ENCODE measurements around the gene PPEF2. TPM values are rescaled to one million over a fixed set of nuclear protein-coding genes. Genes with fewer than 3 reads are reported as not detected.
"Not testable (repeated sequence)": the region's sequence is repeated elsewhere in the genome, so short reads cannot be mapped to it uniquely, and the experiment has no call there.

Gene PPEF2
- total RNA-seq, 1 experiment from 2014 or later = not detected

DNA sequence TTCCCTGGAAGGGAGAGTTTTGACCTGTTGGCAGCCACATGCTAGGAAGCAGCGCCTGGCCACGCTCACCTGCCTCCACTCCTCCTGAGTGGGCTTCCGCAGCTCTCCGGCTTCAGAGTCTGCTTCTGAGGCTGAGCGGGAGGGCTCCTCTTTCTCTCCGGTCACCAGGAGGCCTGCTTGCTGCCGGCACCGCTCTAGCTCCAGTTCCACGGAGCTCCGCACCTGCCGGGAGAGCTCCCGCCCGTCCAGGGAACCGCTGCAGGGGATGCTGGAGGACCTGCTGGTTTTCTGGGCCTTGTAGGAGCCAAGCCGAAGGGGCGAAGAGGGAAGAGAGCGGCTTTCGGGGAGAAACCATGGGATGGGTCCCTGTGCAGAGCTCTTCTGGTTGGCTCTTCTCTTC is 26.0 kb downstream of the PPEF2 start:
- no peaks in the 10 kb centered on the region for H3K36me3 ChIP-seq (replicated peaks; ENCODE audit: control insufficient read depth, insufficient read depth, low read length)
- H3K27me3 ChIP-seq (ENCODE audit: control insufficient read depth, insufficient read depth, low read length) = no peaks in the 10 kb centered on the region
- no peak overlapping the region for H3K4me3 ChIP-seq (ENCODE audit: insufficient read depth, low read depth, low read length)
- peak; percentile 43 for DNase-seq

DNA sequence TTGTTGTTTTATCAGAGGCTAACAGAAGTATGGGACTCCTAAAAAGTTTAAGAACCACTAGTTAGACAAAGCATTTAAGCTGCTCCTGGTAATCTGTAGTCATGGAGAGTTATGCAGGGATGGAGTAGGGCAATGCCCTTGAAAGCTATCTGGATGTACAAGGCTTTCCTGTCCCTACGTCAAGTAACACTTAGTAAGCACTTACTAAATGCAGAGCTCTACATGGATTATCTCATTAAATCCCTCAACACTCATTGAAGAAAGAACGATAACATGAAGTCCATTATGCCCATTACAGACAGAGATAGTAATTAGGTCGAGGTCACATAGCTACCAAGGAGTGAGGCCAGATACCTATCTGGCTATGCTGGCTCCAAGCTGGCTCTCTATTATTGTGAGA is 33.2 kb downstream of the PPEF2 start:
- DNase-seq = no peak
- no peak overlapping the region for H3K4me3 ChIP-seq (ENCODE audit: insufficient read depth, low read depth, low read length)
- H3K27me3 ChIP-seq (ENCODE audit: control insufficient read depth, insufficient read depth, low read length) = no peaks in the 10 kb centered on the region
- H3K36me3 ChIP-seq (replicated peaks; ENCODE audit: control insufficient read depth, insufficient read depth, low read length) = no peaks in the 10 kb centered on the region

DNA sequence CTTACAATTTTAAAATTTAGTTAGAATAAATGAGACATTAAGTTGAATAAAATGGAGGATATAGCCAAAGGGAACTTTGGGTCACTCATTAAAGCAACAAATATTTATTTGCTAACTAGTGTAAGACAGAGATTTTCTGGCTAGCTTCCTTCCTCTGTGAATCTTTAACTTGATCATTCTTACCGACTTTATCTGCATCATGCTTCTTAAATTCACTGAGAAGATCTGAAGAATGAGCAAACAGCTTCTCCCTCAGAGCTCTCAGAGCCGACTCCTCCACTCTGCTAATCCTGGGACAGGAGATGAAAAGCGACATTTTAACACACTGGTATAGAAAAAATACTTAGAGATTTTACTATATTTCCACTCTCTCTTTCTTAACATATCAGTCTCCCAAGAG is 35.1 kb downstream of the PPEF2 start:
- Histone ChIP-seq H3K4me3 (ENCODE audit: insufficient read depth, low read depth, low read length) (no peak overlapping the region), H3K36me3 (replicated peaks; ENCODE audit: control insufficient read depth, insufficient read depth, low read length) (no peaks in the 10 kb centered on the region), H3K27me3 (ENCODE audit: control insufficient read depth, insufficient read depth, low read length) (no peaks in the 10 kb centered on the region)
- no peak for DNase-seq

DNA sequence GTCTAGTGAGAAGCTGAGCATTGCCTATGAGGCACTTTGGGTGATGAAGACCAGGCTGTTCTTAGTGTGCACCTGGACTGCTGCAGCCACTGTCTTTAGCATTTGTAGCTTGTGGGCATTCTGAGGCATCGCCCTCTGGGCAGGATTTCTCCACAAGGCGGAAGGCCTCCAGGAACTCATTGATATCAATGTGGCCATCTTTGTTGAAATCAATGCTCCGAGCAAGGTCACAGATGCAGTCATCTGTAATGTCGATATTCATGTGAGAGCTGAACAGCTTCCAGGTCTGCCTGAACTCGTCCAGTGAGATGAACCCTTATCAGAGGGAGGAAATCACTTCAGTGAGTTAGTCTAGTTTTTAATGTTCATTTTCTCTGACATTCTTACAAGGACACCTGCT is 41.6 kb downstream of the PPEF2 start:
- no peaks in the 10 kb centered on the region for H3K27me3 ChIP-seq (ENCODE audit: control insufficient read depth, insufficient read depth, low read length)
- H3K36me3 ChIP-seq (replicated peaks; ENCODE audit: control insufficient read depth, insufficient read depth, low read length) = no peaks in the 10 kb centered on the region
- no peak overlapping the region for H3K4me3 ChIP-seq (ENCODE audit: insufficient read depth, low read depth, low read length)
- DNase-seq = no peak

DNA sequence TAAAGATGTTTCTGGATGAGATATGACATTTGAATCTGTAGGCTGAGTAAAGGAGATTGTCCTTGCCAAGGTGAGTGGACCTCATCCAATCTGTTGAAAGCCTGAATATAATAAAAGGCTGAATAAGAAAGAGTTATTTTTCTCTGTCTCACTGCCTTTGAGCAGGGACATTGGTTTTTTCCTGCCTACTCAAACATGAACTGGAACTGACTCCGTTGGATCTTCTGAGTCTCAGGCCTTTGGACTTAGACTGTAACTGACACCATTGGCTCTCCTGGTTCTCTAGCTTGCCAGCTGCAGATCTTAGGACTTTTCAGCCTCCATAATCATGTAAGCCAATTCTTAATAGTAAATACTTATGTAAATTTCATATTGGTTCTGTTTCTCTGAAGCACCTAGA is 43.5 kb downstream of the PPEF2 start:
- Histone ChIP-seq H3K4me3 (ENCODE audit: insufficient read depth, low read depth, low read length) (no peak overlapping the region), H3K36me3 (replicated peaks; ENCODE audit: control insufficient read depth, insufficient read depth, low read length) (no peaks in the 10 kb centered on the region), H3K27me3 (ENCODE audit: control insufficient read depth, insufficient read depth, low read length) (no peaks in the 10 kb centered on the region)
- no peak for DNase-seq

DNA sequence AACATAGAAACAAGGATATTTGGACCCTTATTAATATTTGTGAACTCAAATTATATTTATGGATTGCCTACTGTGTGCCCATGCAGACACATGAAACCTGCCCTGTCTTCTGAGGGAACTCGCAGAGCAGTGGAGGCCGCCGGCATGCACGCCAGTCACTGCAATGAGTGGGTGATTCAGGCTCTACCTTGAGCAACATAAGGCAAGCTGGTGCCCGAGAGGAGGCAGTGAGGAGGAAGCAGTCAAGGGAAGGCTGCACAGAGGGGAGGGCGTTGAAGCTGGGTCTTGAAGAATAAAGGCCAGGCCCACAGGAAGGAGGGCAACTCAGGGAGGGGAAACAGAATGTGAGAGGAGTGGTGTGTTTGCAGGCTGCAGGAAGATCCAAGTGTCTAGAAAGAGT is 52.8 kb downstream of the PPEF2 start:
- peak; percentile 26 for DNase-seq
- Histone ChIP-seq H3K4me3 (ENCODE audit: insufficient read depth, low read depth, low read length) (no peak overlapping the region), H3K36me3 (replicated peaks; ENCODE audit: control insufficient read depth, insufficient read depth, low read length) (no peaks in the 10 kb centered on the region), H3K27me3 (ENCODE audit: control insufficient read depth, insufficient read depth, low read length) (no peaks in the 10 kb centered on the region)

DNA sequence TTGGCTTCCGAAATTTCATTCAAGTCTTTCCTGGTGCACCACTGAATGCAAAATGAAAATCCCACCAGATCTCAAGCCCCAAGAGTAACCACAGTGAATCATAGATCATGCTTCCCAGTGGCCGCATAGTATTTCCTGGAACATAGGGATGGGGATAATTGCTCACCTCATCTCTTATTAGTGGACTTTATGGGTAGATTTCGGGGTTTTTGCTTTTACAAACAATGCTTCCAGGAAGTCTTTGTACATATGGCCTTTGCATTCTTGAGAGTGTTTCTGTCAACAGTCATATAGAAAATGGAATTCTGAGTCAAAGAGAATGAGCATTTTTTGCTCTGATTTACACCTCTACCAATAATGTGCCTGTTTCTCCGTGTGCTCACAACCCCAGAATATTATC is 53.4 kb downstream of the PPEF2 start:
- no peaks in the 10 kb centered on the region for H3K27me3 ChIP-seq (ENCODE audit: control insufficient read depth, insufficient read depth, low read length)
- H3K4me3 ChIP-seq (ENCODE audit: insufficient read depth, low read depth, low read length) = no peak overlapping the region
- no peaks in the 10 kb centered on the region for H3K36me3 ChIP-seq (replicated peaks; ENCODE audit: control insufficient read depth, insufficient read depth, low read length)
- DNase-seq = no peak

DNA sequence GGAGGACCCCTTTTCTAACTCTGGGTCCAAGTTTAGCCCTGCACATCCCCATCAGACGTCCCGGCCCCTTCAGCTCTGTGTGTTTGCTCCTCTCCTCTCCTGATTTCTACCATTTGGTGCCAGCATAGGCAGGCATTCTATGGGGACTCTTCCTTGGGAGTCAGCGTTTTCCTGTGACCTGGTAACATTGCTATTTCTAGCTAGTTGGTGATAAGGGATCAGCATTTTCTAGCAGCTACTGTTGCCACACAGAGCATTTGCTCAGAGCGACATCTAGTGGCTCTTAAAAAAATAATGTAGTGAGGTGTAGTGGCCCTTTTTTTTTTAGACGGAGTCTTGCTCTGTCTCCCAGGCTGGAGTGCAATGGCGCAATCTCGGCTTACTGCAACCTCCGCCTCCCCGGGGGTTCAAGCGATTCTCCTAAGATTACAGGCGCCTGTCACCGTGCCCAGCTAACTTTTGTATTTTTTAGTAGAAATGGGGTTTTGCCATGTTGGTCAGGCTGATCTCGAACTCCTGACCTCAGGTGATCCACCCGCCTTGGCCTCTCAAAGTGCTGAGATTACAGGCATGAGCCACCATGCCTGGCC is 54.0 kb downstream of the PPEF2 start:
- DNase-seq = peak; percentile 68
- H3K27me3 ChIP-seq (ENCODE audit: control insufficient read depth, insufficient read depth, low read length); H3K4me3 ChIP-seq (ENCODE audit: insufficient read depth, low read depth, low read length); H3K36me3 ChIP-seq (replicated peaks; ENCODE audit: control insufficient read depth, insufficient read depth, low read length): not testable (repeated sequence)

DNA sequence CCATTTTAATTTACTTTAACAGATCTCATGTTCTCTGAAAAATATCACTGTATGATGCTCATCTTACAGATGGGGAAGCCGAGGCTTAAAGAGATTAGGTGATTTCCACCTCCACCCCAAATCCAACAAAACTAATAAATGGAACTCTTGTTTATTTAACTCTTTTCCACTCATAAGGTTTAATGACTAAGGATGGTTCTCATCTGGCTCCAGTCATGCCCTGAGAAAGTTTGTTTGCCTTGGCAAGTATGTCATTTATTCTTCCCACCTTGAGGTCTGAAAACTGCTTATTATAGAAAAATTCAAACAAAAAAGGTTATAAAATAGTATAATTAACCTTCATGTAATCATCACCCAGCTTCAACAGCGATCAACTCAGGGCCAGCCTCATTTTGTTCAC is 56.3 kb downstream of the PPEF2 start:
- DNase-seq = no peak
- no peaks in the 10 kb centered on the region for H3K27me3 ChIP-seq (ENCODE audit: control insufficient read depth, insufficient read depth, low read length)
- H3K36me3 ChIP-seq (replicated peaks; ENCODE audit: control insufficient read depth, insufficient read depth, low read length) = no peaks in the 10 kb centered on the region

DNA sequence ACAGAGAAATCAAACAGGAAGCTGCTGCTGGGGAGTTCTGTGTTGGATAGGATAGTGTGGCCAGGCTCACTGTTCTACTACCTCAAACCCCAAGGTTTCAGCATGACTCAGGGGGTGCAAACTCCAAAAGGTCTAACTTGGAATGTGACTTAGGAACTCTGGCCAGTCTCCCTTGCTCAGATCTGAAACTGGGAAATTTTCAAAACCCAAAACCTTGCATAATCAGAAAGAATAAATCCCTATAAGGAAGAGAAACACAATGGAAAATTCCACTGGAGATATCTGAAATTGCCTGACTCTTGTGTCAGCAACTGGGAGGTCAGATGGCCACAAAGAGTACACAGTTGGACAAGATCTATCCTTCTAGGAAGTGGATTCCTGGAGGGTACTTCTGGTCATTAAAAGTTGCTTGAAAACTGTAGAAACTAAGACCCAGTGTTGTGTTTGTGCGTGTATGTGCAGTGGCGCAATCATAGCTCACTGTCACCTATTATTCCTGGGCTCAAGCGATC is 58.0 kb downstream of the PPEF2 start:
- Histone ChIP-seq H3K4me3 (ENCODE audit: insufficient read depth, low read depth, low read length) (no peak overlapping the region), H3K27me3 (ENCODE audit: control insufficient read depth, insufficient read depth, low read length) (no peaks in the 10 kb centered on the region), H3K36me3 (replicated peaks; ENCODE audit: control insufficient read depth, insufficient read depth, low read length) (no peaks in the 10 kb centered on the region)
- DNase-seq = no peak

More for the DNA sequence above, 56.3 kb downstream of the PPEF2 start:
- no peak overlapping the region for H3K4me3 ChIP-seq (ENCODE audit: insufficient read depth, low read depth, low read length)

DNA sequence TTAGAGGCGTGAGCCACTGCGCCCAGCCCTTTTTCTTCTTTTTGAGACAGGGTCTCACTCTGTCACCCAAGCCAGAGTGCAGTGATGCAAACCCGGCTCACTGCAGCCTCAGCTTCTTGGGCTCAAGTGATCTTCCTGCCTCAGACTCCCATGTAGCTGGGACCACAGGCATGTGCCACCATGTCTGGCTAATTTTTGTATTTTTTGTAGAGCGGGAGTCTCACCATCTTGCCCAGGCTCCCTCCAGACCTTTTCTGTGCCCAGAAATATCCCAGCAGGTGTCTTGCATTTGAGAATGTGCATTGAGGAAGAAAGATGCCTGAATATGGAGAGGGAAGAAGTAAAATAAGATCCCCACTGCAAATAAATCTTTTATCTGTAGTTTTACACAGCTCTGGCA is 58.7 kb downstream of the PPEF2 start:
- Histone ChIP-seq H3K4me3 (ENCODE audit: insufficient read depth, low read depth, low read length) (no peak overlapping the region), H3K27me3 (ENCODE audit: control insufficient read depth, insufficient read depth, low read length) (no peaks in the 10 kb centered on the region), H3K36me3 (replicated peaks; ENCODE audit: control insufficient read depth, insufficient read depth, low read length) (no peaks in the 10 kb centered on the region)
- no peak for DNase-seq

DNA sequence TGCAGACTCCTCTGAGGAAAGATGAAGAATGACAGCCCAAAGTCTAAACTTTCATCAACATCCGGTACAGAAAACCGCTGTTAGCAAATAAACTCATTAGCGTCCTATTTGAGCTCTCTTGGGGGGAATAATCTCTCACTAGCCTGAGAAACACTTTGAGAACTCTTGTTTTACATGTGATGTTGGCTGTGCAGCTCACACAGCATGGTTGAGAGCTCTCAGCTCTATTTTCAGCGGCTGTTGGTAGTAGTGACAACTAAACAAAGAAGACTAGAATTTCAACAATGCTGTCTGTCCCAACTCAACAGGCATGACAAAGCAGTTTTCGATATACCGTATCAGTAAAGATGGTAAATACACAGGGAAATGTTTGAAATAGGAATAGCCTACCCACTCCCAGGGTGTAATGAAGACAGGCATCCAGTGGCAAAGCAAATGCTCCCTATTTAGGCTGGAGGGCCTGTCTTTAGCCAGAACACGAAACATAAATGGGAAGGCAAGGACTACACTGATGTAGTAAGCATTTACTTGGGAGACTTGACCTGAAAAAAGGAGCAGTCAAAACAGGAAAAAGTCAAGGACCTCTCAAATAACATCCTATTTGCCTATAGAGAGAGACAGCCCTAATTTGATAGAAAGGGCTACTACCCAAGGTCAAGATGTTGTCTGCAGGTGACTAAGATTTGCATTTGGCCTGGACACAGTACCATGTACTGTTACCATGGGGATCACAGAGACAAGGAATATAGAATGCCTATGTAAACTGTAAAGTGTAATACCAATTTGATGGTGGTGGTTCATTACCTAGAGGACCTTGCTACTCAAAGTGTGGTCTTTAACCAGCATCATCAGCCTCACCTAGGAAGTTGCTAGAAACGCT is 60.4 kb downstream of the PPEF2 start:
- Histone ChIP-seq H3K36me3 (replicated peaks; ENCODE audit: control insufficient read depth, insufficient read depth, low read length) (no peaks in the 10 kb centered on the region), H3K27me3 (ENCODE audit: control insufficient read depth, insufficient read depth, low read length) (no peaks in the 10 kb centered on the region), H3K4me3 (ENCODE audit: insufficient read depth, low read depth, low read length) (no peak overlapping the region)
- DNase-seq = no peak

DNA sequence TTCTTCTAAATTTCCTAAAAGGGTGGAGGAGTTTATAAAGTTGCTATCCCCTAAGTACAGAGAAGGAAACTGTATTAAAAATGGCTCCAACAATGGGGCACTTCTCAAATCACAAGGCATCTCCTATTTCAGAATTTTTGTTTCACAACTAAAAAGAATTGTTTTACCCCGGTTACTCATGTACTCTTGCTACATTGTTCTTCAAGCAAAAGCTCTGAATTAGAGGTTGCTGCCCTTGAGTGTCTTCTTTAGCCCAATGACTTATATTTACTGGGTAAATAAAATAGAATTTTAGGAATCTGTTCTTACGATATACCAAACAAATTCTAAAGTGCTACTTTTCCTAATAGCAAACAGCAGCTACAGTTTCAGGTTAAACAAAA is 67.5 kb downstream of the PPEF2 start:
- Histone ChIP-seq H3K27me3 (ENCODE audit: control insufficient read depth, insufficient read depth, low read length) (no peaks in the 10 kb centered on the region), H3K36me3 (replicated peaks; ENCODE audit: control insufficient read depth, insufficient read depth, low read length) (no peaks in the 10 kb centered on the region), H3K4me3 (ENCODE audit: insufficient read depth, low read depth, low read length) (no peak overlapping the region)
- DNase-seq = no peak

DNA sequence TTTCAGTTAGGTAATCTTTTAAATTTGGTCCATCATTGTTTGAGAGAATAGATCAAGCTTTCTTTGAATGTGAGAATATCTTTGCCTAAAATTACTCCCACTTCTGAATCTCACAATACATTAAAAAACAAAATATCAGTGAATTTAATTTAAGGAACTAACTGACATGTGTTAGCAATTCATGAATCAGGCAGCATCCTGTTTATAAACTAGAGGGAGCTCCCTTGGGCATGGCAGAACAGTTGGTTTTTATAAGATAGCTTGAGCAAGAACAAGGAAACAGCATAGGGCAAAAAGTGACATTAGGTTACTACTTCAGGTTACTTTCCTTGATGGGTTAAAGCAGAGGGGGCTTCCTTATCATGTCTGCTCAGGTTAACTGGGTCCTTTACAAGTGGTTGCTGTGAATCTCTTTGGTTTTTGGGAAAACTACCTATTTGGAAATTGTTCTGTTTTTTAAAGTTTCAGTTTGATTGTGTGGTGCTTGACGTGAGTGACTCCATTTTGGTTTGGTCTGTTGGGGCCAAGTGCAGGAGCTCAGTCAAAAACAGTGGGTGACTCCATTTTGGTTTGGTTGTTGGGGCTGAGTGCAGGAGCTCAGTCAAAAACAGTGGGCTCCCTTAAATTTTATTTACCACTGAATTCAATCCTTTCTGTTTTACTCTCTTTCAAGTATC is 68.0 kb downstream of the PPEF2 start:
- no peaks in the 10 kb centered on the region for H3K27me3 ChIP-seq (ENCODE audit: control insufficient read depth, insufficient read depth, low read length)
- DNase-seq = no peak
- no peak overlapping the region for H3K4me3 ChIP-seq (ENCODE audit: insufficient read depth, low read depth, low read length)
- H3K36me3 ChIP-seq (replicated peaks; ENCODE audit: control insufficient read depth, insufficient read depth, low read length) = no peaks in the 10 kb centered on the region

DNA sequence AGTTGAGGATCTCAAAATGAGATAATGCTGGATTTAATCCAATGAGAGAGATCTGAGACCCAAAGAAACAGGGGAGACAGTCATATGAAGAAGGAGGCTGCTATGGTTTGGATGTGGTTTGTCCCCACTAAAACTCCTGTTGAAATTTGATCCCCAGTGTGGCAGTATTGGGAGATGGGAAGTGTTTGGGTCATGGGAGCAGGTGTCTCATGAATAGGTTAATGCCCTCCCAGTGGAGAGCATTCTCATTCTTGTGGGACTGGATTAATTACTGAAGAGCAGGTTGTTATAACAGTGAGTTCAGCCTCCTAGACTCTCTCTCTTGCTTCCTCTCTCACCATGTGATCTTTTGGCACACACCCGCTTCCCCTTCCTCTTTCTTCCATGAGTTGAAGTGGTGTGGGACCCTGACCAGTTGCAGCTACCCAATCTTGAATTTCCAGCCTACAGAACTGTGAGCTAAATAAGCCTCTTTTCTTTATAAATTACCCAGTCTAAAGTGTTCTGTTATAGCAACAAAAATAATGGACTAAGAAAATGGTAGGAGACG is 70.3 kb downstream of the PPEF2 start:
- Histone ChIP-seq H3K4me3 (ENCODE audit: insufficient read depth, low read depth, low read length) (no peak overlapping the region), H3K36me3 (replicated peaks; ENCODE audit: control insufficient read depth, insufficient read depth, low read length) (no peaks in the 10 kb centered on the region), H3K27me3 (ENCODE audit: control insufficient read depth, insufficient read depth, low read length) (no peaks in the 10 kb centered on the region)
- DNase-seq = peak; percentile 39
